GM23248 (cell line): ENCODE results near the gene CENPP. TPM values are rescaled to one million over a fixed set of nuclear protein-coding genes. Genes with fewer than 3 reads are reported as not detected.

ENCODE experiments used
- DNase-seq: peaks from one replicate; pipeline ENCODE4 v3.0.0-alpha.2; 2015
- H2AFZ ChIP-seq: fragments of 200-600 bp; sonication (generic); 2 replicates; pipeline ENCODE4 v1.6.1; 2016; ENCODE audit warnings: antibody characterized with exemption
- H3F3A ChIP-seq: fragments of 200-600 bp; sonication (generic); 2 replicates; pipeline ENCODE4 v1.6.1; 2016; ENCODE audit warnings: mild to moderate bottlenecking, antibody characterized with exemption, mixed run types; ENCODE audit not compliant: insufficient read depth
- H3K27ac ChIP-seq: fragments of 200-600 bp; sonication (generic); 2 replicates; pipeline ENCODE4 v1.5.1; 2016; ENCODE audit warnings: mild to moderate bottlenecking
- H3K27me3 ChIP-seq: fragments of 200-600 bp; sonication (generic); replicated peaks from 2 replicates; pipeline ENCODE4 v1.6.1; 2016; ENCODE audit warnings: mild to moderate bottlenecking; ENCODE audit not compliant: insufficient read depth
- H3K36me3 ChIP-seq: fragments of 200-600 bp; sonication (generic); 2 replicates; pipeline ENCODE4 v1.6.1; 2016; ENCODE audit warnings: low read depth, mild to moderate bottlenecking
- H3K4me1 ChIP-seq: fragments of 200-600 bp; sonication (generic); 2 replicates; pipeline ENCODE4 v1.6.1; 2016; ENCODE audit warnings: mild to moderate bottlenecking; ENCODE audit not compliant: insufficient read depth
- H3K4me2 ChIP-seq: fragments of 200-600 bp; sonication (generic); one replicate; pipeline ENCODE4 v1.6.1; 2016; ENCODE audit warnings: mild to moderate bottlenecking; ENCODE audit not compliant: unreplicated experiment
- H3K4me3 ChIP-seq: fragments of 200-600 bp; sonication (generic); 2 replicates; pipeline ENCODE4 v1.5.1; 2016; ENCODE audit warnings: mild to moderate bottlenecking
- H3K79me2 ChIP-seq: fragments of 200-600 bp; sonication (generic); 2 replicates; pipeline ENCODE4 v1.6.1; 2016; ENCODE audit warnings: mild to moderate bottlenecking; ENCODE audit not compliant: insufficient read depth
- H3K9ac ChIP-seq: fragments of 200-600 bp; sonication (generic); 2 replicates; pipeline ENCODE4 v1.6.1; 2016; ENCODE audit warnings: mild to moderate bottlenecking
- H3K9me2 ChIP-seq: fragments of 200-600 bp; sonication (generic); 2 replicates; pipeline ENCODE4 v1.6.1; 2016; ENCODE audit warnings: mixed run types, mild to moderate bottlenecking, moderate library complexity; ENCODE audit not compliant: insufficient read depth
- H3K9me3 ChIP-seq: fragments of 200-600 bp; sonication (generic); one replicate; pipeline ENCODE4 v1.6.1; 2017; ENCODE audit warnings: low read depth
- H4K20me1 ChIP-seq: fragments of 200-600 bp; sonication (generic); 2 replicates; pipeline ENCODE4 v1.6.0; 2016; ENCODE audit not compliant: insufficient read depth
- EZH2 ChIP-seq: fragments of 200-600 bp; sonication (generic); IDR thresholded peaks from 2 replicates; pipeline ENCODE4 v1.6.1; 2018; ENCODE audit warnings: antibody characterized with exemption, mild to moderate bottlenecking; ENCODE audit not compliant: insufficient read depth, poor library complexity, severe bottlenecking
- EZH2phosphoT487 ChIP-seq: fragments of 200-600 bp; sonication (generic); IDR thresholded peaks from 2 replicates; pipeline ENCODE4 v1.6.1; 2018; ENCODE audit warnings: antibody characterized with exemption, moderate library complexity, mild to moderate bottlenecking, low read depth; ENCODE audit not compliant: insufficient read depth
- WGBS, 2 experiments: methylation state at CpG; one replicate each; pipeline ENCODE4 v1.1.6; 2015 to 2017; ENCODE audit warnings: low lambda C conversion rate in 2 of 2, low coverage in 1 of 2; ENCODE audit errors: missing lambda C conversion rate in 2 of 2; 5-methylcytosine and 5-hydroxymethylcytosine counted together
- in situ Hi-C: fragments of 300-500 bp; cut with MboI; formaldehyde crosslinking; loops from 2 replicates; pipeline ENCODE4 v1.15.0; 2020
- polyA plus RNA-seq: library from polyadenylated mRNA; unstranded; fragments of >200 nt; fragmentation: Nextera tagmentation; extraction: Ambion mirVana; gene quantifications from 2 replicates; pipeline ENCODE4 v1.2.1, GENCODE V29; 2016
- total RNA-seq: library from RNA; depleted of rRNA; stranded (reverse); fragments of >200 nt; shearing (Covaris generic); gene quantifications from 2 replicates; pipeline ENCODE4 v1.2.3, GENCODE V29; 2014

The CENPP gene
- total and polyA plus RNA-seq, 2 experiments from 2014 or later: 2.5 to 7.4 TPM

DNA sequence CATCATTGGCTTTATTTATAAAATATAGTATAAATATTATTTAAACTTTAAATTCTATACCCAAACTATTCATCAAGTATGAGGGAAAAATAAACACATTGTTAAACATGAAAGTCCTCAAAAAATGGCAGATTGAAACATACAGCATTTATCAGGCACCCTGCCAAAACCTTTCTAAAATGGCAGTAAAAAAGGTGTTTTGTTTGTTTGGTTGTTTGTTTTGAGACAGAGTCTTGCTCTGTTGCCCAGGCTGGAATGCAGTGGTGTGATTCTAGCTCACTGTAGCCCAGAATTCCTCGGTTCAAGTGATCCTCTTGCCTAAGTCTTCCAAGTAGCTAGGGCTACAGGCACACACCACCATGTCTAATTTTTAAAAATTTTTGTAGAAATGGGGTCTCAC is 270.2 kb downstream of the CENPP start:
- Histone ChIP-seq H3K9me2 (no peaks in the 10 kb centered on the region), H3K79me2 (no peaks in the 10 kb centered on the region), H4K20me1 (no peaks in the 10 kb centered on the region), H3K27me3 (no peaks in the 10 kb centered on the region), H3K27ac (no peak overlapping the region), H3K36me3 (no peaks in the 10 kb centered on the region), H3K9me3 (no peaks in the 10 kb centered on the region), H3F3A (no peaks in the 10 kb centered on the region), H3K4me2 (no peak overlapping the region), H3K4me1 (peaks cover 11% of the 10 kb centered on the region), H3K4me3 (no peak overlapping the region), H3K9ac (no peak overlapping the region), H2AFZ (no peak overlapping the region)
- TF ChIP-seq EZH2phosphoT487: no peak
- no peak for TF ChIP-seq EZH2
- DNase-seq: no peak
- 97 to 100% methylated on average over 1 of the region's 1 CpG for WGBS, 2 experiments
- in situ Hi-C loops: no loop called here

DNA sequence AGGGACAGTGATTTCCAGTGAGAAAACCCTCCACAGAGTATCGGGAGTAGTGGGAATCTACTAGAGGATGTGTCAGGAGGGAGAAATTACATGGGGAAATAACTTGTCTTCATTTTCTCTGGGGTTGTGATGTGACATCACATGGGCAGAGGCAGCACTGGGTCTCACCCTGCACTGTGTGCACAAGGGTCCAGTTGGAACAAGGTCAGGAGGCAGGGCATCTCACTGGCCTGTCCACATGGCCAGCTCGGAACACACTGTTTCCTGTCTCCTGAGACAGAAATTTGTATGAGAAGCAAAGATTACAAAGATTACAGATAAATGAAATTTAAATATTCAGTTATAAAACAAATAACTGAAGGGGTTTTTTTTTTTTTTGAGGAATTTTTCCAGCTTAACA is 272.6 kb downstream of the CENPP start:
- Histone ChIP-seq H3K27me3 (no peaks in the 10 kb centered on the region), H3K9ac (no peak overlapping the region), H3K36me3 (no peaks in the 10 kb centered on the region), H3F3A (0 out of 2 replicates have a peak, but pooled peaks cover 6% of the 10 kb centered on the region), H3K4me1 (peaks cover 15% of the 10 kb centered on the region), H3K4me3 (no peak overlapping the region), H3K9me3 (no peaks in the 10 kb centered on the region), H3K4me2 (no peak overlapping the region), H3K27ac (no peak overlapping the region), H4K20me1 (no peaks in the 10 kb centered on the region), H2AFZ (no peak overlapping the region), H3K79me2 (no peaks in the 10 kb centered on the region), H3K9me2 (no peaks in the 10 kb centered on the region)
- no peak for TF ChIP-seq EZH2phosphoT487
- no peak for TF ChIP-seq EZH2
- WGBS, 2 experiments: 77 to 84% methylated on average over 2 of the region's 2 CpGs
- DNase-seq: no peak
- in situ Hi-C loops: no loop called here

DNA sequence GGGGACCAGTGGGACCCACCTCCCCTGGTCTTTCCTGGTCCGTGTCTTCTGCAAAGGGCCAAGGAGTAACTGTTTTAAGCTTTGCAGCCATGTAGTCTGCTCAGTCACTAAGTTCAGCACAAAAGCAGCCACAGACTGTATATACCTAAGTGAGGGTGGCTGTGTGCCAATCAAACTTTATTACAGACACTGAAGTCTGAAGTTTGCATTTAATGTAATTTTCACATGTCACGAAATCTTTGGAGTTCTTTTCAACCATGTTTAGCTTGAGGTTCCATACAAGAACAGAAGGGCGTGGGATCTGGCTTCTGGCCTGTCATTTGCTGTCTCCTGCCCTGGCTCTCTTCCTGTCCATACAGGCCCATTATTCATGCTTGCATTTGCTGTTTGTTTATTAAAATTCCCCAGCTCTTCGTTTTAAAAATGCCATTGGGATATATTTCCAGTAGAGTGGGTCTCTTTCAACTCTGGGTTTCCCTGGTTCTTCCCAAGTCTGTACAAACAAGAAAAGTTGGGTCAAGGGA is 274.2 kb downstream of the CENPP start:
- no peaks in the 10 kb centered on the region for H3K27me3 ChIP-seq
- no peaks in the 10 kb centered on the region for H3K36me3 ChIP-seq
- no peak for TF ChIP-seq EZH2
- TF ChIP-seq EZH2phosphoT487: no peak
- in situ Hi-C loops: no loop called here
- DNase-seq: no peak
- no peaks in the 10 kb centered on the region for H3K9me2 ChIP-seq
- H3K27ac ChIP-seq: no peak overlapping the region
- no peaks in the 10 kb centered on the region for H3K79me2 ChIP-seq
- H4K20me1 ChIP-seq: no peaks in the 10 kb centered on the region
- H3K4me2 ChIP-seq: no peak overlapping the region
- H3K4me1 ChIP-seq: peaks cover 11% of the 10 kb centered on the region
- H3K9ac ChIP-seq: no peak overlapping the region
- no peak overlapping the region for H3K4me3 ChIP-seq
- 73% methylated on average over 4 of the region's 4 CpGs for WGBS, 2 experiments
- no peaks in the 10 kb centered on the region for H3K9me3 ChIP-seq
- 0 out of 2 replicates have a peak, but pooled peaks cover 6% of the 10 kb centered on the region for H3F3A ChIP-seq
- no peak overlapping the region for H2AFZ ChIP-seq

DNA sequence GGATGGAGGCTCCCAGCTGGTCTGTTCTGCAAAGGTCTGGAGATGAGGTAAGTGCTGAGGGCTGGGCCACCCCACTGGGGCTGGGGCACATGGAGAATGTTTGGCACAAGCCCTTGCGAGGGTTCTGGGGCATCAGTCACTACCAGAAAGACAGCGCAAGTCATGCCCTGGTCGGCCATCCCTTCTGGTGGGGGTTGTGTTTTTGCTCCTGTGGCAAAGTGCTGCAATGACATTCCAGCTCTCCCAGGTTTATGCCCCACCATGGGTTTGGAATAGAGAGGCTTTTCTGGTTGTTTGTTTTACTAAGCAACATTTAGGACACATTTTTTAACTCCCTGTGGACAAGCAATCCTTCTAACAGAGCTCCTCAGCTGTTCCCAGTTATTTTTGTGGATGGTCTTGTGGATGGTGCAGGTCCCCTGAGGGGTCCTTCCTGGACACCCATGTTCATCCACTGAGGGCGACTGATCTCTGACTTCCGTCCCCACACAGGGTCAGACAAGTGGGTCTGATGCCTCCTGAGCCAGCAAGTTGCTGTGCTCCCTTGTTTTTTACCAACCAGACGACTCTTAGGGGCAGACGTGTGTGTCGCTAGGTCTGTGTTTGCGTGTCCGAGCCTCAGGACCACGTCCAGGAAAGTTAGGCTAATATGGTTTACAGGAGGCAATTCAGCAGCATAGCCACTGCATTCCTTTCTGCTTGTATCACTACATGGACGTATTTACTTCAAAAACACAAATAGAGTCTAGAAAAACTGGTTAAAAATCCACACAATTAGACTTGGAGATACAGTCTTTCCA is 274.9 kb downstream of the CENPP start:
- Histone ChIP-seq H4K20me1 (no peaks in the 10 kb centered on the region), H3K9me3 (no peaks in the 10 kb centered on the region), H3K9me2 (no peaks in the 10 kb centered on the region), H3K27ac (peak overlapping the region; percentile 18; the same call in 1 of the 2 replicates), H3F3A (0 out of 2 replicates have a peak, but pooled peaks cover 6% of the 10 kb centered on the region), H3K79me2 (no peaks in the 10 kb centered on the region), H3K4me3 (peak overlapping the region; percentile 14), H3K4me2 (peak overlapping the region; percentile 56), H3K9ac (peak overlapping the region; percentile 31; the same call in 1 of the 2 replicates), H3K36me3 (no peaks in the 10 kb centered on the region), H2AFZ (peak overlapping the region; percentile 80), H3K4me1 (peaks cover 11% of the 10 kb centered on the region), H3K27me3 (no peaks in the 10 kb centered on the region)
- peak; percentile 77 for DNase-seq
- in situ Hi-C loops: no loop called here
- TF ChIP-seq EZH2 (no peak), EZH2phosphoT487 (no peak)
- 24 to 29% methylated on average over 12 of the region's 12 CpGs for WGBS, 2 experiments
